SK-N-SH (cell line): ENCODE data around the gene TUBB1. TPM values are rescaled to one million over a fixed set of nuclear protein-coding genes. Genes with fewer than 3 reads are reported as not detected.
A peak's percentile ranks its signal among the peaks of the same experiment; 100 is the strongest.

Experiments used
- CTCF ChIA-PET: fragments of 300-600, 350-600 bp; formaldehyde crosslinking; extraction: SDS; loops from one replicate; lab custom pipeline; 2021; lab: Yijun Ruan, JAX
- POLR2A ChIA-PET: fragments of 350-600 bp; sonication (Branson Sonifier 250); formaldehyde crosslinking; extraction: SDS; loops from one replicate; lab custom pipeline; 2020; ENCODE audit warnings: antibody characterized with exemption, inconsistent platforms; lab: Yijun Ruan, JAX
- DNase-seq: peaks from one replicate; pipeline ENCODE4 v3.0.0; 2012
- H2AFZ ChIP-seq: fragments of 200-600 bp; sonication (generic); 2 replicates; pipeline ENCODE4 v1.8.1; 2016; ENCODE audit warnings: antibody characterized with exemption, mild to moderate bottlenecking, low read depth
- H3F3A ChIP-seq: fragments of 200-600 bp; sonication (generic); replicated peaks from 2 replicates; pipeline ENCODE3; 2016; ENCODE audit warnings: antibody characterized with exemption, mild to moderate bottlenecking; ENCODE audit not compliant: insufficient read depth
- H3K27ac ChIP-seq, 2 experiments: fragments of 200-500 bp in 1 of 2; fragments of 200-600 bp in 1 of 2; sonication (Bioruptor generic) in 1 of 2; sonication (generic), shearing (Covaris generic) in 1 of 2; 2 replicates each; pipeline versions ENCODE4 v1.5.1 to v1.6.1; 2014 to 2016; ENCODE audit warnings: low read depth in 2 of 2, inconsistent platforms in 1 of 2, low read length in 1 of 2, mild to moderate bottlenecking in 1 of 2, mixed read lengths in 1 of 2
- H3K27me3 ChIP-seq: fragments of 200-600 bp; sonication (generic), shearing (Covaris generic); 2 replicates; pipeline ENCODE4 v1.6.1; 2016; ENCODE audit warnings: mixed run types; ENCODE audit not compliant: insufficient read depth
- H3K36me3 ChIP-seq, 2 experiments: fragments of 200-500 bp in 1 of 2; fragments of 200-600 bp in 1 of 2; sonication (Bioruptor generic) in 1 of 2; sonication (generic) in 1 of 2; replicated peaks in 1 of 2; 2 replicates each; pipeline versions ENCODE3 to v1.5.1; 2014 to 2016; ENCODE audit warnings: low read length in 1 of 2, mild to moderate bottlenecking in 1 of 2; ENCODE audit not compliant: insufficient read depth in 2 of 2, control insufficient read depth in 1 of 2
- H3K4me1 ChIP-seq, 2 experiments: fragments of 200-500 bp in 1 of 2; fragments of 200-600 bp in 1 of 2; sonication (Bioruptor generic) in 1 of 2; sonication (generic), shearing (Covaris generic) in 1 of 2; 2 replicates each; pipeline versions ENCODE4 v1.5.1 to v1.6.1; 2014 to 2016; ENCODE audit warnings: low read depth in 1 of 2, low read length in 1 of 2, mixed run types in 1 of 2; ENCODE audit not compliant: insufficient read depth in 2 of 2, control insufficient read depth in 1 of 2
- H3K4me2 ChIP-seq: fragments of 200-600 bp; sonication (generic), shearing (Covaris generic); 2 replicates; pipeline ENCODE4 v1.6.1; 2017; ENCODE audit warnings: mixed run types
- H3K4me3 ChIP-seq, 2 experiments: fragments of 200-500 bp in 1 of 2; fragments of 200-600 bp in 1 of 2; sonication (Bioruptor generic) in 1 of 2; sonication (generic), shearing (Covaris generic) in 1 of 2; 2 replicates each; pipeline versions ENCODE4 v1.5.1 to v1.8.1; 2014 to 2016; ENCODE audit warnings: low read depth in 2 of 2, inconsistent platforms in 1 of 2, low read length in 1 of 2, mild to moderate bottlenecking in 1 of 2, mixed read lengths in 1 of 2, moderate library complexity in 1 of 2
- H3K79me2 ChIP-seq: fragments of 200-600 bp; sonication (generic); 2 replicates; pipeline ENCODE4 v1.8.1; 2017; ENCODE audit warnings: mild to moderate bottlenecking; ENCODE audit not compliant: insufficient read depth
- H3K9ac ChIP-seq: fragments of 200-600 bp; sonication (generic); 2 replicates; pipeline ENCODE4 v1.6.1; 2017; ENCODE audit warnings: mixed run types
- H3K9me2 ChIP-seq: fragments of 200-600 bp; sonication (generic); 2 replicates; pipeline ENCODE4 v1.6.1; 2017; ENCODE audit warnings: mixed run types
- H3K9me3 ChIP-seq: fragments of 200-600 bp; sonication (generic); 2 replicates; pipeline ENCODE4 v1.6.1; 2017; ENCODE audit warnings: mixed run types, mild to moderate bottlenecking, moderate library complexity
- H4K20me1 ChIP-seq: fragments of 200-600 bp; sonication (generic); 2 replicates; pipeline ENCODE4 v1.6.1; 2017; ENCODE audit warnings: mild to moderate bottlenecking, mixed run types; ENCODE audit not compliant: insufficient read depth
- CTCF ChIP-seq: fragments of 200-600 bp; sonication (generic); IDR thresholded peaks from 2 replicates; pipeline ENCODE4 v1.6.1; 2017; ENCODE audit warnings: antibody characterized with exemption, mild to moderate bottlenecking, moderate library complexity
- ELF1 ChIP-seq: IDR thresholded peaks from 2 replicates; pipeline ENCODE4 v1.4.0; 2012
- FOSL2 ChIP-seq: IDR thresholded peaks from 2 replicates; pipeline ENCODE4 v1.4.0; 2012; ENCODE audit warnings: low read depth, mild to moderate bottlenecking, moderate library complexity, borderline replicate concordance
- FOXM1 ChIP-seq: IDR thresholded peaks from 2 replicates; pipeline ENCODE4 v1.4.0; 2012; ENCODE audit warnings: low read depth, mild to moderate bottlenecking
- GABPA ChIP-seq: IDR thresholded peaks from 2 replicates; pipeline ENCODE4 v1.4.0; 2012; ENCODE audit warnings: low read depth, mild to moderate bottlenecking
- GATA2 ChIP-seq: sonication (generic); formaldehyde crosslinking; IDR thresholded peaks from 2 replicates; pipeline ENCODE4 v1.5.0; 2020; ENCODE audit warnings: mild to moderate bottlenecking, missing genetic modification reagents
- IRF3 ChIP-seq: fragments of 150-350 bp; IDR thresholded peaks from 2 replicates; pipeline ENCODE4 v1.6.1; 2016; ENCODE audit warnings: mild to moderate bottlenecking, low read depth, low read length
- MEF2A ChIP-seq: IDR thresholded peaks from 2 replicates; pipeline ENCODE4 v1.4.0; 2012; ENCODE audit warnings: low read depth, borderline replicate concordance
- MXI1 ChIP-seq: IDR thresholded peaks from 2 replicates; pipeline ENCODE4 v1.6.1; 2012; ENCODE audit warnings: mild to moderate bottlenecking, low read depth, low read length, improper control_type of control experiment
- NFIC ChIP-seq: IDR thresholded peaks from 2 replicates; pipeline ENCODE4 v1.4.0; 2012; ENCODE audit warnings: borderline replicate concordance
- PBX3 ChIP-seq: IDR thresholded peaks from 2 replicates; pipeline ENCODE4; 2012
- RAD21 ChIP-seq: IDR thresholded peaks from 2 replicates; pipeline ENCODE4 v1.6.1; 2012; ENCODE audit warnings: mild to moderate bottlenecking, low read length
- REST ChIP-seq: IDR thresholded peaks from 2 replicates; pipeline ENCODE4 v1.6.1; 2012; ENCODE audit warnings: mild to moderate bottlenecking, low read depth, low read length, moderate library complexity
- SMC3 ChIP-seq: IDR thresholded peaks from 2 replicates; pipeline ENCODE4 v1.6.1; 2012; ENCODE audit warnings: low read depth, low read length, improper control_type of control experiment
- TCF12 ChIP-seq: IDR thresholded peaks from 2 replicates; pipeline ENCODE4 v1.4.0; 2012
- TEAD4 ChIP-seq: IDR thresholded peaks from 2 replicates; pipeline ENCODE4 v1.4.0; 2012; ENCODE audit warnings: mild to moderate bottlenecking, borderline replicate concordance; ENCODE audit not compliant: insufficient read depth
- USF1 ChIP-seq: IDR thresholded peaks from 2 replicates; pipeline ENCODE4 v1.4.0; 2012; ENCODE audit warnings: low read depth, borderline replicate concordance
- USF2 ChIP-seq: fragments of 150-350 bp; IDR thresholded peaks from 2 replicates; pipeline ENCODE4 v1.6.1; 2017; ENCODE audit warnings: antibody characterized with exemption, low read length, low read depth, borderline replicate concordance
- YY1 ChIP-seq: IDR thresholded peaks from 2 replicates; pipeline ENCODE4 v1.4.0; 2012; ENCODE audit warnings: low read depth, mild to moderate bottlenecking
- ZBTB33 ChIP-seq: IDR thresholded peaks from 2 replicates; pipeline ENCODE4 v1.4.0; 2012; ENCODE audit warnings: low read depth, borderline replicate concordance
- WGBS: methylation state at CpG from one replicate; pipeline ENCODE4 v1.1.6; 2017; ENCODE audit warnings: low lambda C conversion rate; 5-methylcytosine and 5-hydroxymethylcytosine counted together
- polyA plus RNA-seq, 3 experiments: library from polyadenylated mRNA; depleted of rRNA; stranded (reverse); fragments of >200 nt; gene quantifications; 2 replicates each; pipeline ENCODE4 v1.2.3, GENCODE V29; 2012

The TUBB1 gene
- polyA plus RNA-seq, 1 of the 3 experiments (the other 2 are of a cell fraction) = not detected

- 1% methylated on average over 28 of the region's 86 CpGs for WGBS
- Histone ChIP-seq H3K79me2 (peaks cover 60% of the 10 kb centered on the region), H3K4me1 (peaks cover 30 to 41% of the 10 kb centered on the region in 2 experiments; a peak in 3 of 4 replicates), H3K4me2 (peak within 1 kb of the TSS; percentile 92), H2AFZ (peak within 1 kb of the TSS; percentile 81), H3K9me2 (no peaks in the 10 kb centered on the region), H4K20me1 (peaks cover 21% of the 10 kb centered on the region), H3K27me3 (no peaks in the 10 kb centered on the region), H3K36me3 (peaks cover 54 to 77% of the 10 kb centered on the region in 2 experiments), H3K4me3 (peak within 1 kb of the TSS; percentile 78 to 91), H3K9ac (peak within 1 kb of the TSS; percentile 91), H3K9me3 (no peaks in the 10 kb centered on the region), H3F3A (peaks cover 23% of the 10 kb centered on the region), H3K27ac (peak within 1 kb of the TSS; percentile 82 to 91)
- peak; percentile 99 for DNase-seq
- POLR2A ChIA-PET = interaction anchor here (0.7 to 1.9 kb wide), 18 partner anchors 10 to 423 kb away, joined by 3 to 11 read pairs (median 4); partner anchors contain the start of genes PRELID3B and TUBB1
- CTCF ChIA-PET = interaction anchor here (0.9 to 3.8 kb wide), 12 partner anchors 8 to 487 kb away, joined by 3 to 17 read pairs (median 4); no protein-coding TSS in a partner anchor
- TF ChIP-seq FOSL2 (no peak), MXI1 (peak; percentile 84), REST (no peak), FOXM1 (no peak), MEF2A (no peak), USF2 (no peak), RAD21 (peak; percentile 1; the same call in 1 of the 2 replicates), ELF1 (peak; percentile 52; the same call in 1 of the 2 replicates), YY1 (peak; percentile 91), USF1 (no peak; the same call in 1 of the 2 replicates), ZBTB33 (peak; percentile 4; the same call in 1 of the 2 replicates), TCF12 (no peak), TEAD4 (no peak), GABPA (peak; percentile 83), PBX3 (peak; percentile 98), IRF3 (peak; percentile 43; the same call in 1 of the 2 replicates), CTCF (no peak), GATA2 (CRISPR knock-in tag) (no peak), NFIC (no peak), SMC3 (no peak)
These were observed 12.9 kb downstream of the TUBB1 start, which contains the start of gene ATP5F1E for GRCh38 chr20:59032023-59032712. TSS of gene ATP5F1E (minus strand) at chr20:59032335. CDS start at chr20:59032251, 84 bp downstream.
